ENCODE results near the gene DRD5.

The DRD5 gene

GRCh38 chr4:9816285-9816684 lies 34.9 kb downstream of the DRD5 start:
- no peak for DNase-seq
- ATAC-seq, result no peak

GRCh38 chr4:9820343-9820742 lies 38.9 kb downstream of the DRD5 start:
- no peak for ATAC-seq

GRCh38 chr4:9825049-9825448 lies 43.6 kb downstream of the DRD5 start:
- peak; percentile 8 for DNase-seq
- peak; percentile 91 for ATAC-seq

More at GRCh38 chr4:9820343-9820742, 38.9 kb downstream of the DRD5 start:
- DNase-seq, result no peak

- ATAC-seq, result no peak
Measured at GRCh38 chr4:9826551-9826950, 45.1 kb downstream of the DRD5 start.

GRCh38 chr4:9832640-9833039 lies 51.2 kb downstream of the DRD5 start:
- DNase-seq (no peak), ATAC-seq (no peak)

More at GRCh38 chr4:9826551-9826950, 45.1 kb downstream of the DRD5 start:
- DNase-seq, result no peak

GRCh38 chr4:9833421-9833820 lies 52.0 kb downstream of the DRD5 start:
- ATAC-seq, result no peak

More at GRCh38 chr4:9833421-9833820, 52.0 kb downstream of the DRD5 start:
- DNase-seq, result no peak
